ENCODE data around the gene PPP1R7.

DNA sequence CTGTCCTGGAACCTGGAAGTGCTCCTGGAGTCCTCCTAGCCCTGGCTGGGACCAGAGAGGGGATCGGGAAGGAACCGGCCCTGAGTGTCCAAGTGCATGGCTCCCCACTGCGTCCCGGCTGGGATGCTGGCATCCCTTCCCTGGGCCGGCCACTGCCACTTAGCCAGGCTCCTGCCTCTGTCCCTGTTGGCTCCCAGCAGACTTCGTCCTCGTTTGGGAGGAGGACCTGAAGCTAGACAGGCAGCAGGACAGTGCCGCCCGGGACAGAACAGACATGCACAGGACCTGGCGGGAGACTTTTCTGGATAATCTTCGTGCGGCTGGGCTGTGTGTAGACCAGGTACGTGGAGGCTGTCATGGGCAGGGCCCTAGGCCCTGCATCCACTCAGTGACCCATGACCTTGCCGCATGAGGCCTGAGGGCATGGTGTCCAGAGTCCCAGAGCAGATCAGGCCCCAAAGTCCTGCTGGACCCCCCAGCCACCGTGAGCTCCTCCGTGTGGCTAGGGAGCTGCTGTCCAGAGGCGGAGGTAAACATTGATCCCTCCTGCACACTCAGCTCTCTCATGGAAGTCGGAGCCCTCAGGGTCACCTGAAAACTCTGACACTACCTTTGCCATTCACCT is 45.4 kb downstream of the PPP1R7 start:
- TF ChIP-seq NFIC (IDR thresholded peaks at IDR 0.05) (no peak), EP300 (IDR thresholded peaks at IDR 0.05; ENCODE audit: borderline replicate concordance) (no peak), RAD21 (IDR thresholded peaks at IDR 0.05; ENCODE audit: low read depth) (no peak), TCF12 (IDR thresholded peaks at IDR 0.05; ENCODE audit: low read depth) (no peak), CREB1 (IDR thresholded peaks at IDR 0.05; ENCODE audit: low read depth) (no peak)
- TF ChIP-seq, protein P1, sequence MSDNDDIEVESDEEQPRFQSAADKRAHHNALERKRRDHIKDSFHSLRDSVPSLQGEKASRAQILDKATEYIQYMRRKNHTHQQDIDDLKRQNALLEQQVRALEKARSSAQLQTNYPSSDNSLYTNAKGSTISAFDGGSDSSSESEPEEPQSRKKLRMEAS (IDR thresholded peaks at IDR 0.05), result no peak
- TF ChIP-seq, protein P2, sequence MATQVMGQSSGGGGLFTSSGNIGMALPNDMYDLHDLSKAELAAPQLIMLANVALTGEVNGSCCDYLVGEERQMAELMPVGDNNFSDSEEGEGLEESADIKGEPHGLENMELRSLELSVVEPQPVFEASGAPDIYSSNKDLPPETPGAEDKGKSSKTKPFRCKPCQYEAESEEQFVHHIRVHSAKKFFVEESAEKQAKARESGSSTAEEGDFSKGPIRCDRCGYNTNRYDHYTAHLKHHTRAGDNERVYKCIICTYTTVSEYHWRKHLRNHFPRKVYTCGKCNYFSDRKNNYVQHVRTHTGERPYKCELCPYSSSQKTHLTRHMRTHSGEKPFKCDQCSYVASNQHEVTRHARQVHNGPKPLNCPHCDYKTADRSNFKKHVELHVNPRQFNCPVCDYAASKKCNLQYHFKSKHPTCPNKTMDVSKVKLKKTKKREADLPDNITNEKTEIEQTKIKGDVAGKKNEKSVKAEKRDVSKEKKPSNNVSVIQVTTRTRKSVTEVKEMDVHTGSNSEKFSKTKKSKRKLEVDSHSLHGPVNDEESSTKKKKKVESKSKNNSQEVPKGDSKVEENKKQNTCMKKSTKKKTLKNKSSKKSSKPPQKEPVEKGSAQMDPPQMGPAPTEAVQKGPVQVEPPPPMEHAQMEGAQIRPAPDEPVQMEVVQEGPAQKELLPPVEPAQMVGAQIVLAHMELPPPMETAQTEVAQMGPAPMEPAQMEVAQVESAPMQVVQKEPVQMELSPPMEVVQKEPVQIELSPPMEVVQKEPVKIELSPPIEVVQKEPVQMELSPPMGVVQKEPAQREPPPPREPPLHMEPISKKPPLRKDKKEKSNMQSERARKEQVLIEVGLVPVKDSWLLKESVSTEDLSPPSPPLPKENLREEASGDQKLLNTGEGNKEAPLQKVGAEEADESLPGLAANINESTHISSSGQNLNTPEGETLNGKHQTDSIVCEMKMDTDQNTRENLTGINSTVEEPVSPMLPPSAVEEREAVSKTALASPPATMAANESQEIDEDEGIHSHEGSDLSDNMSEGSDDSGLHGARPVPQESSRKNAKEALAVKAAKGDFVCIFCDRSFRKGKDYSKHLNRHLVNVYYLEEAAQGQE (IDR thresholded peaks at IDR 0.05; ENCODE audit: low read depth), result no peak

Data from Ishikawa (cell line).